Common myeloid progenitor, CD34-positive (primary cell): Measurements from ENCODE around the gene ARL2BP.

Experiments
- CTCF ChIA-PET: fragments of 350-600 bp; sonication (Branson Sonifier 250); formaldehyde crosslinking; loops from one replicate; lab custom pipeline; 2021; ENCODE audit warnings: antibody characterized with exemption; lab: Charles Lee
- POLR2A ChIA-PET: fragments of 350-600 bp; sonication (Branson Sonifier 250); formaldehyde crosslinking; loops from one replicate; lab custom pipeline; 2021; ENCODE audit warnings: antibody characterized with exemption; lab: Charles Lee
- DNase-seq, 3 donors: peaks; one replicate each; pipeline versions ENCODE4 v3.0.0 to v3.0.0-alpha.2; 2013
- H3K27ac ChIP-seq, 2 experiments: 1 replicate in 1 of 2; 2 replicates in 1 of 2; pipeline ENCODE4 v1.7.0; 2013; ENCODE audit warnings: inconsistent platforms in 2 of 2, low read length in 2 of 2, mild to moderate bottlenecking in 2 of 2, low read depth in 1 of 2, moderate library complexity in 1 of 2; ENCODE audit not compliant: severe bottlenecking in 2 of 2, insufficient read depth in 1 of 2, poor library complexity in 1 of 2
- H3K27me3 ChIP-seq, 5 experiments: replicated peaks in 2 of 5; 1 replicate in 3 of 5; 2 replicates in 2 of 5; pipeline versions ENCODE4 v1.6.1 to v1.7.0; 2013; ENCODE audit warnings: low read length in 4 of 5, mild to moderate bottlenecking in 2 of 5, moderate library complexity in 2 of 5, inconsistent platforms in 1 of 5; ENCODE audit not compliant: insufficient read depth in 5 of 5, control insufficient read depth in 4 of 5
- H3K36me3 ChIP-seq, 4 experiments: 1 replicate in 2 of 4; 2 replicates in 2 of 4; pipeline versions ENCODE4 v1.6.1 to v1.7.0; 2013; ENCODE audit warnings: low read length in 3 of 4, control low read depth in 1 of 4, mild to moderate bottlenecking in 1 of 4; ENCODE audit not compliant: control insufficient read depth in 4 of 4, insufficient read depth in 4 of 4
- H3K4me1 ChIP-seq, 4 experiments: 1 replicate in 3 of 4; 2 replicates in 1 of 4; pipeline versions ENCODE4 v1.6.1 to v1.7.1; 2013; ENCODE audit warnings: low read length in 3 of 4, mild to moderate bottlenecking in 3 of 4, control low read depth in 1 of 4, inconsistent platforms in 1 of 4, moderate library complexity in 1 of 4; ENCODE audit not compliant: control insufficient read depth in 4 of 4, insufficient read depth in 4 of 4; ENCODE audit errors: control extremely low read depth in 1 of 4
- H3K4me3 ChIP-seq, 7 experiments: 1 replicate in 4 of 7; 2 replicates in 3 of 7; pipeline versions ENCODE4 v1.5.1 to v1.7.0; 2013; ENCODE audit warnings: mild to moderate bottlenecking in 7 of 7, low read length in 6 of 7, moderate library complexity in 6 of 7, inconsistent platforms in 2 of 7, low read depth in 2 of 7, control low read depth in 1 of 7; ENCODE audit not compliant: insufficient read depth in 4 of 7, control insufficient read depth in 1 of 7; ENCODE audit errors: extremely low read depth in 1 of 7
- H3K9me3 ChIP-seq, 5 experiments: 1 replicate in 4 of 5; 2 replicates in 1 of 5; pipeline versions ENCODE4 v1.6.1 to v1.7.1; 2013; ENCODE audit warnings: low read length in 4 of 5, mild to moderate bottlenecking in 2 of 5, inconsistent platforms in 1 of 5, low read depth in 1 of 5, moderate library complexity in 1 of 5; ENCODE audit not compliant: control insufficient read depth in 4 of 5, insufficient read depth in 2 of 5; ENCODE audit errors: control extremely low read depth in 1 of 5
- WGBS: methylation state at CpG from one replicate; pipeline ENCODE4 v1.1.5; 2013; ENCODE audit not compliant: insufficient coverage; 5-methylcytosine and 5-hydroxymethylcytosine counted together

Gene ARL2BP

GRCh38 chr16:57300387-57301125 lies 55.5 kb downstream of the ARL2BP start:
- Histone ChIP-seq H3K36me3 (no peaks in the 10 kb centered on the region), H3K27ac (peak overlapping the region in 1 of 2 experiments; percentile 81), H3K4me3 (peak overlapping the region in 6 of 7 experiments; percentile 72 to 85 (median 80)), H3K9me3 (no peaks in the 10 kb centered on the region), H3K27me3 (peaks cover 0 to 6% (median 0%) of the 10 kb centered on the region in 5 experiments), H3K4me1 (peaks cover 3 to 20% (median 16%) of the 10 kb centered on the region in 4 experiments)
- CTCF ChIA-PET = interaction anchor here (0.6 to 17.2 kb wide), 19 partner anchors 9 to 219 kb away, joined by 3 to 250 read pairs (median 4); partner anchors contain the start of gene CIAPIN1
- DNase-seq = peak; percentile 99 to 100 (median 99)
- 1% methylated on average over 28 of the region's 36 CpGs for WGBS
- POLR2A ChIA-PET = interaction anchor here (1.6 kb wide), 1 partner anchor 117 kb away, joined by 8 read pairs; no protein-coding TSS in a partner anchor

GRCh38 chr16:57301126-57301817 lies 56.2 kb downstream of the ARL2BP start:
- Histone ChIP-seq H3K4me3 (peak overlapping the region in 6 of 7 experiments; percentile 42 to 85 (median 66)), H3K27ac (no peak overlapping the region), H3K4me1 (peaks cover 3 to 20% (median 16%) of the 10 kb centered on the region in 4 experiments), H3K9me3 (no peaks in the 10 kb centered on the region), H3K27me3 (peaks cover 0 to 7% (median 0%) of the 10 kb centered on the region in 5 experiments), H3K36me3 (no peaks in the 10 kb centered on the region)
- 52% methylated on average over 16 of the region's 19 CpGs for WGBS
- POLR2A ChIA-PET = interaction anchor here (1.6 kb wide), 1 partner anchor 116 kb away, joined by 8 read pairs; no protein-coding TSS in a partner anchor
- no peak for DNase-seq
- CTCF ChIA-PET = interaction anchor here (0.8 to 17.2 kb wide), 15 partner anchors 11 to 218 kb away, joined by 3 to 250 read pairs (median 5); no protein-coding TSS in a partner anchor
